NCI-H2196 (cell line): Measurements from ENCODE around the gene RAP1GAP.

ENCODE experiments used
- DNase-seq: peaks from one replicate; lab custom pipeline; 2025; ENCODE audit not compliant: unreplicated experiment; lab: John Stamatoyannopoulos, UW

RAP1GAP gene

GRCh38 chr1:21596174-21596573 lies 73.0 kb downstream of the RAP1GAP start:
- no peak for DNase-seq

- DNase-seq = peak; percentile 58
Observed at GRCh38 chr1:21594935-21595897, 73.9 kb downstream of the RAP1GAP start.

DNA sequence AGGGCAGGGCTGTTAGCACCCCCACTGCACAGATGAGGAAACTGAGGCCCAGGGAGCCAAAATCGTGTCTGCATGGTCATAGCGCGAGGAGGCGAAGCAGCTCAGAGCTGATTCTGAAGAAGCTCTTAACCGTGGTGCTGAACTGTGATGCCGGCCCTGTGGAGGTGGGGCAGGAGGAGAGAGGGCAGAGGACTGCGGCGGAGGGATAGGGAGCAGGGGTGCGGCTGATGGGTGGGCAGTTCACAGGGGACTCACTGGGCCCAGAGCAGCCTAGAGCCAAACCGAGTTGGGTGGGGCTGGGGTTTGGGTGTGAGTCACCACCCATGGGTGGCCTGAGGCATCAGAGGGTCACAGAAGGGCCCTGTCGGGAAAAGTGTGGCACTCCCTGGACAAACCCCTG lies 74.7 kb downstream of the RAP1GAP start:
- DNase-seq = no peak

GRCh38 chr1:21593231-21593630 lies 75.9 kb downstream of the RAP1GAP start:
- no peak for DNase-seq

- DNase-seq = no peak
Observed at GRCh38 chr1:21592086-21592865, 76.9 kb downstream of the RAP1GAP start.

DNA sequence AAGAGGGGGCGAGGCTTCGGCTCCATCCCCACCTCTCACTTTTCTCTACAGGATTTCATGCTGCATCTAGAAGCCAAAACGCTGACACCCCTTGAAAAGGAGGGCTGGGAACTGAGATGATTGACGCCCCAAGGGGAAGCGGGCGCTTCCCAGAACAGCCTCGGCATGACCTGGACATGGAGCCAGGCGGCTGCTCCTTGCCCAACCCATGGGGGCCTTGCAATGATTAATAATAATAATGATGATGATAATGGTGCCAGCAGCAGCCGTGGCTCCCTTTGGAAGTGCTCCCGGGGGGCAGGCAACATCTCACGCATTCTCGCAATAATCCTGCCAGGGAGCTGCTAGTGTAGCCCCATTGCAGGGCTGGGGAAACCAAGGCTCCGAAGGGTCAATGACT lies 78.2 kb downstream of the RAP1GAP start:
- no peak for DNase-seq

DNA sequence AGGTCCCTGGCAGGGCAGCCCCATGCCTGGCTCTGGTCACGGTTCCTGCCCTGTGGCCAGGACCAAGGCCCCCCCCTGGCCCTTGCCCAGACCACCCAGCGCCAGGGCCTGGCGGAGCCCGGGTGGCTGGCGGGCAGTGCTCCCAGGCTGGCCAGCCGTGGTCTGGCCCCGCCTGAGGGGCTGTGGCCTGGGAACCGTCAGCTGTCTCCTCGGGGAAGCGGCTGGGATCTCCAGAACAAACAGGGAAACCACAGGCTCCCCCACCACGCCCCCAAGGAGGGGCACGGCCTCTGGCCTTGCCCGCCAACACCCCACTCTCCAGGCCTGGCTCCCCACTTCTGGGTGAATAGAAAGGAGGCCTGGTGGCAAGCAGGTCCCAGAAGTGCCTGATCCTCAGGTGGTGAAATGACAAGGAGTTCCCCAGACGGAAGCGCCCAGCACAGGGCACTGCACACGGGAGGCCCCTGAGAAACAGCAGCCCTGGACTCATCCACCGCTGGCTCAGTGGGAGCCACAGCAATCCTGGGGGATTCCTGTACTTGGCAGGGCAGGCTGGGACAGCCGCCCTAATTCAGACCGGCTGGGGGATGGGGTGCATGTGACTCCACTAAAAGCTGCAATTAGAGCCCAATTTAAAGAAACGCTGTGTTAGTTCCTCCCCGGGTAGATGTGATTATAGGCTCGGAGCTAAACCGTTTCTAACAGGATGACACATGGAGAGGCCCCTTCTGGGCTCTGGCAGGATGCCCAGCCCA lies 78.9 kb downstream of the RAP1GAP start:
- DNase-seq = no peak

GRCh38 chr1:21589618-21590017 lies 79.5 kb downstream of the RAP1GAP start:
- no peak for DNase-seq

- no peak for DNase-seq
Observed at GRCh38 chr1:21587602-21587953, 81.6 kb downstream of the RAP1GAP start.

DNA sequence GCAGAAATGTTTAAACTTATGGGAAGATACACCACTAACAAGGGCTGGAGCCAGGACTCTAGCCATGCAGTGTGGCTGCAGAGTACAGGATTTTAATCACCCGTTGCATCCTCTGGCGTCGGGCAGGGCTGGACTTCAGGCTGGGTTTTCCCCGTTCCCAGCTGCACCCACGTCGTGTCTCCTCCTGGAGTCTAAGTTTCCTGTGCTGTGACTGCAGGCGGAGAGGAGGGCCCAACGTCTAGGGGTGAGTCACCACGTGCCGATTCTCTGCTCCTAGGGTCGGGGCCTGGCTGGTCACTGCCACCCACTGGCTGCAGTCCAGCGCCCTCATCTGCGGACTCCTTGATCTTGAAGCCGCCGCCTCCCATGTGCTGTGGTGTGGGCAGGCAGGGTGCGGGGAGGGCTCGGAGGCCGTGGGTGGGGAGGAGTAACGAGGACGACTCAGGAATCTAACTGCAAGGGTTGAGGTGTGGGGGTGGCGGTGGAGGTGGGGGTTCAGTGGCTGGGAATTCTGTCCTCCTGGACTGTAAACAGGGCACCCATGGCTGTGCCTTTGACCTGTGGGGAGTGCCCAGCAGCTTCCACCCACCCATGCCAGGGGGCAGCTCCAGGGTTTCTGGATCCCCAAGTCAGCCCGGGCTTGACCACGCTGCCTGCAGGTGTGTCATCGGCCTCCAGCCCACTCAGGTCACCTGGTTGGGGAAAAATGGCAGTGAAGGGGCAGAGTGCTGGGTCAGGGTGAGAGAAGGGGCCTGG lies 82.1 kb downstream of the RAP1GAP start:
- DNase-seq = peak; percentile 57

GRCh38 chr1:21586222-21586621 lies 82.9 kb downstream of the RAP1GAP start:
- DNase-seq = no peak

- DNase-seq = no peak
Observed at GRCh38 chr1:21585037-21585436, 84.1 kb downstream of the RAP1GAP start.

GRCh38 chr1:21584096-21584495 lies 85.1 kb downstream of the RAP1GAP start:
- DNase-seq = no peak

DNA sequence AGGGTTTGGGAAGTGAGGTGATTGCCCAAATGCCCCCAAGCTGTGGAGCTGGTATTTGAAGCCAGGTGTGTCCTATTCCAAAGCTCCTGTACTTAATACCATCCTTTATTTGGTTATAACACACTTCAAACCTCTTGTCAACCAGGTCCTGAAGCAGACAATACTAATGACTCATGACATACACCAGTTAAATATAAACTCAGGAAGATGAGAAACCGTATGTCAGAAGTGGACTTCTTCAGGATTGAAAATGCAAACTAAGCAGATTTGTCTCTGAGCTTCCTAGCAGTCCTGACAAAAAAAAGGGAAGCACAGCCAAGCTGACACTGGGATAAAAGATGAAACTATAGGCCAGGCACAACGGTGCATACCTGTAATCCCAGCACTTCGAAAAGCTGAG lies 89.4 kb downstream of the RAP1GAP start:
- DNase-seq = peak; percentile 12

GRCh38 chr1:21577933-21578332 lies 91.2 kb downstream of the RAP1GAP start:
- DNase-seq = no peak

GRCh38 chr1:21577324-21577723 lies 91.8 kb downstream of the RAP1GAP start:
- no peak for DNase-seq

GRCh38 chr1:21576798-21577187 lies 92.4 kb downstream of the RAP1GAP start:
- DNase-seq = no peak

DNA sequence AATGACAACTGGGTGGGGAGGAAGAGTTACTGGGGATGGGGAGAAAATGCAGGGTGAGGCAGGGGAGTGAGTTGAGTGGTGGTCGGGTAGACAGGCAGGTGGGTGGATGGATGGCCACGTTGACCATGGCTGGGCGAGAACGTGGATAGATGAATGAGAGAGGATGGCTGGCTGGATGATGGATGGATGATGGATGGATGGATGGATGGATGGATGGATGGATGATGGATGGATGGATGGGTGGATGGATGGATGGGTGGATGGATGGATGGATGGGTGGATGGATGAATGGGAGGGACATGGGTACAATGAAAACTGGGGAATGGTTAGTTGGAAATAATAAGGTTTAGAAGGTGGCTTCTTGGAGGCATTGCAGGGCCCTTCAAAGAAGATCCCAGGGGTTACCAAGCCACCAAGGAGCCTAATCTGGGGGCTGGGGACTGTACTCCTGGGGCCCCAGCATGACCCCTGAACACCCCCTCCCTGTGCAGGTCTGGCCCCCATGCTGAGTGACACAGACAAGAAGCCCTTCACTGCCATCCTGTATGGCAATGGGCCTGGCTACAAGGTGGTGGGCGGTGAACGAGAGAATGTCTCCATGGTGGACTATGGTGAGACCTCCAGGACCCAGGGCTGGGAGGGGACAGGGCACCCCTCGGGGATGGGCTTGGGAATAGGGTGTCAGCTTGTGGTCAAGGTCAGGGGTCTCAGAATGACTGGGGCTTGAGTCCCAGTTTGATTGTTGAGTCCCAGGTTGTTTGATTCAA lies 92.9 kb downstream of the RAP1GAP start:
- no peak for DNase-seq

GRCh38 chr1:21575351-21575942 lies 93.7 kb downstream of the RAP1GAP start:
- DNase-seq = no peak
